Endothelial cell of umbilical vein (primary cell): Measurements from ENCODE around the gene PRSS36.
A peak's percentile ranks its signal among the peaks of the same experiment; 100 is the strongest.

Source experiments
- CTCF ChIP-seq, 2 donors: IDR thresholded peaks; 1 replicate in 1 of 2; 2 replicates in 1 of 2; pipeline ENCODE4 v1.5.1; 2011; ENCODE audit warnings: low read length in 2 of 2, mild to moderate bottlenecking in 2 of 2, moderate library complexity in 2 of 2, control low read depth in 1 of 2, inconsistent platforms in 1 of 2, low read depth in 1 of 2; ENCODE audit not compliant: insufficient read depth in 1 of 2; ENCODE audit errors: extremely low read depth in 1 of 2
- EZH2 ChIP-seq: IDR thresholded peaks from 2 replicates; pipeline ENCODE4 v1.6.1; 2012; ENCODE audit warnings: borderline replicate concordance, low read depth, mild to moderate bottlenecking, moderate library complexity, low read length, inconsistent platforms; ENCODE audit not compliant: severe bottlenecking
- GATA2 ChIP-seq: IDR thresholded peaks from 2 replicates; pipeline ENCODE4 v1.7.0; 2011; ENCODE audit warnings: low read depth, mild to moderate bottlenecking, moderate library complexity, mixed read lengths, low read length; ENCODE audit not compliant: insufficient read length, insufficient read depth
- JUN ChIP-seq: IDR thresholded peaks from 2 replicates; pipeline ENCODE4 v1.6.1; 2011; ENCODE audit warnings: borderline replicate concordance, low read depth; ENCODE audit not compliant: insufficient read length, insufficient read depth
- MAX ChIP-seq: IDR thresholded peaks from 2 replicates; pipeline ENCODE4 v1.6.1; 2011; ENCODE audit not compliant: insufficient read depth, insufficient read length
- MYC ChIP-seq: IDR thresholded peaks from one replicate; pipeline ENCODE4 v1.6.1; 2011; ENCODE audit warnings: mild to moderate bottlenecking, low read depth, low read length
- POLR2A ChIP-seq: IDR thresholded peaks from 2 replicates; pipeline ENCODE4 v1.6.1; 2012; ENCODE audit warnings: low read depth, mild to moderate bottlenecking, control low read depth, low read length
- POLR2AphosphoS5 ChIP-seq: IDR thresholded peaks from 2 replicates; pipeline ENCODE4 v1.6.1; 2012; ENCODE audit warnings: low read depth, mild to moderate bottlenecking, control low read depth, low read length, moderate library complexity; ENCODE audit not compliant: insufficient read depth

- no peak for TF ChIP-seq CTCF (IDR thresholded peaks at IDR 0.05; ENCODE audit: extremely low read depth in 1 of 2, insufficient read depth in 1 of 2, low read depth in 1 of 2, low read length in 2 of 2)
- TF ChIP-seq POLR2A, result peak; percentile 27
- no peak for TF ChIP-seq EZH2
- no peak for TF ChIP-seq POLR2AphosphoS5
- no peak for TF ChIP-seq JUN
- no peak for TF ChIP-seq MAX
- TF ChIP-seq GATA2, result no peak
- TF ChIP-seq MYC, result no peak
Measured at GRCh38 chr16:31187808-31188189, 37.9 kb upstream of the PRSS36 start.
